NCI-H1417 (cell line): ENCODE results near the gene GSG1L.
"Not testable (repeated sequence)": the region's sequence is repeated elsewhere in the genome, so short reads cannot be mapped to it uniquely, and the experiment has no call there.

Source experiments
- DNase-seq, 3 experiments: peaks; one replicate each; lab custom pipeline; 2025; lab: John Stamatoyannopoulos, UW

Gene GSG1L

DNA sequence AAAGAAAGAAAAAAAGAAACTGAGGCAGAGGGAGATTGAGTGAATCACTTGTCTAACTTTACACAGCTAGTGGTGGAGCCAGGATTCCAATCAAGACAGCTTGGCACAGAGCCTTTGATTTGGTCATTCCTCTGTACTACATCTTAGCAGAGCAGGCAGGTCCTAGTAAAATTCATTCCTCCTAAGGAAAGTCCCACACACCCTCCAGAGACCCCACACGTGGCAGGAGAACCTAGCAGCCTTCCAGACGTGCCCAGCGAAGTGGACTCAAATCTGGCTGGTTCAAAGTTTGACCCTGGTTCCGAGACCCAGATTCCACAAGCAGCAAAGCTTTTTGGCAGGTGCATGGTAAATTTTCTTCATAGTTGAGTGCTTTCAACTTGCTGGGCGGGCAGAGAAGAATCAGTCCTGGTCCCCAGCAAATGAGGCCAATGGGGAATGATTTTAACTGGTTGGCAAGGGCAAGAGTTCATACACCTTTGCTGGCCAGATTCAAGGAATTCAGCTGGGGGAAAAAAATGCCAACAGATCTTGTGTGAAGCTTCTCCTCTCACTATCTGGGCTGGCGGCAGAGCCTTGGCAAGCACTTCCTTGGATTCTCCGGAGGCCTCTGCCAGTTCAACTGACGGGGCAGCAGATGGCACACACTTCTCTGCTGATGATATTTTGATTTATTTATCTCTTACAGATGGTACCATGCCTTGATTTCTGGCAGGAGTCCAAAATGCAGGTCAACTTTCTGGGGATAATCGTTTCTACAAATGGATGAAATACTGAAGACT, 82.4 kb downstream of the GSG1L start:
- DNase-seq = peak in 1 of 3 experiments; percentile 10

DNA sequence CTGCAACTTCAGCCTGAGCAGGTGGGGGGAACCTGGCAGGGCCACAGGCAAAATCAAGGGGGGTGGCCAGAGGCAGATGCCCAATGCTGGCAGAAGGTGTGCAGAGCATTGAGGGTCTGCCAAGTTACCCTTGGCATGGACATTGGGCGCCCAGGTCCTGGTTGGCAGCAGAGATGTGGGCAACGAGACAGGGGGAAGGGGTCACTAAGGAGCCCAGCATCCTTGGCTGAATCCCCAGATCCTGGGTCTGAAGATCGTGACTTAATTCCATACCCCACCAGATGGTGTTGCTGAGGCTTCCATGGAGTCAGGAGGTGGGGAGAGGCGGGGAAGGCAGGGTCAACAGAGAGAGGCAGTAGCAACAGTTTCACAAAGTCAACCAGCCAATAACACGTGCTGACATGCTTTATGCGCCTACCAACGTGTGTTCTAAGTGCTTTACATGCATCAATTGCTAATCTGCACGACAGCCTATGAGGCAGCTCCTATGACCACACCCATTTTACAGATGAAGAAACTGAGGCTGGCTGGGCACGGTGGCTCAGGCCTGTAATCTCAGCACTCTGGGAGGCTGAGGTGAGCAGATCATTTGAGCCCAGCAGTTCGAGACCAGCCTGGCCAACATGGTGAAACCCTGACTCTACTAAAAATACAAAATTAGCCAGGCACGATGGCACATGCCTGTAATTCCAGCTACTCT, 83.3 kb downstream of the GSG1L start:
- DNase-seq = no peak

GRCh38 chr16:27979668-27980067, 83.8 kb downstream of the GSG1L start:
- DNase-seq = not testable (repeated sequence)

GRCh38 chr16:27978876-27979275, 84.6 kb downstream of the GSG1L start:
- DNase-seq = no peak

DNA sequence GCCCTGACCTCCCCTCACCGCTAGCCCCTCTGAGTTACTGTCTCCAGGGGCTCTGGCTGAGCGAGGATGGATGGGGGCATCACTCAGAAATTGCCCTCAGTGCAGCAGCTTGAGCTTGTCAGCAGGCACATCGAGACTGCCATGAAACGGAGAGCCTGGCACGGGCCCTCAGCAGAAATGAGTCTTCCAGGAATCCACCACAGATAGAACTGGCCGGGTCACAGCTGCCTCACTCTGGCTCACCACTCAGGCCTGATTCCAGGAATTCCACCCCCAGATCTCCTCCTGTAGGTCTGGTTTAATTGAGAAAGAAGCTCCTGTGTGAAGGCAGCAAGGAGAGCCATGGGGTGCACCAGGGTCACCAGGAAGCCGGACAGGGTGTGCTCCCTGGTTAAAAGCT, 85.5 kb downstream of the GSG1L start:
- DNase-seq = no peak

GRCh38 chr16:27976990-27977389, 86.5 kb downstream of the GSG1L start:
- no peak for DNase-seq

DNA sequence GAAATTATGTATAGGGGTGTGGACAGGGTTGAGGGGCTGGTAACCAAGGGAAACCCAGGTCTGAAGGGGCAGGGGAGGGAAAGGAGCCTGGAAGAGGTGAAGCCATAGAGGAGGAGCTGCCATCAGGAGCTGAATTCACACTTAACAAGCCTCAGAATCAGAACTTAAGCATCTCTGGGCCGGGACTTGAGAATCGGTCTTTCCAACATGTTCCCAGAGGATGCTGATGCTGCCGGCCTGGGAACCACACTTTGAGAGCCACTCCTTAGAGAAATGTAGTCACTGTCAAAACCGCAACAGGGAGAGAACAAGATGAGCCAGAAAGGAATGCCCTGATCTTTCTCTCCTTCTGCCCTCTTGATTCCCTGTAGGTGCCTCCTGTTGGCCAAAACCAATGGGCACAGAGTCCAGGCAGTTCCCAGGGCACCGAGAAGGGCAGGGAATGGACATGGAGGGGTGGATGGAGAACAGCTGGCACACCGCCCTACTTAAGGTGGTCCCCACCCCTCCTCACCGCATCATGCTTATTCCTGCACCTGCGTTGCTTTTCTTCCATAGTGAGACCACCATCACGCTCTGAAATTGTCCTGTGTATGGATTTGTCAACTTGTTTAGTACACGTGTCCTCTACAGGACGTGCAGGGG, 88.5 kb downstream of the GSG1L start:
- no peak for DNase-seq

- peak in 1 of 3 experiments; percentile 10 for DNase-seq
Observed at GRCh38 chr16:27973678-27974077, 89.8 kb downstream of the GSG1L start.

GRCh38 chr16:27972500-27972899, 91.0 kb downstream of the GSG1L start:
- DNase-seq = peak; percentile 12 to 70 (median 28)

DNA sequence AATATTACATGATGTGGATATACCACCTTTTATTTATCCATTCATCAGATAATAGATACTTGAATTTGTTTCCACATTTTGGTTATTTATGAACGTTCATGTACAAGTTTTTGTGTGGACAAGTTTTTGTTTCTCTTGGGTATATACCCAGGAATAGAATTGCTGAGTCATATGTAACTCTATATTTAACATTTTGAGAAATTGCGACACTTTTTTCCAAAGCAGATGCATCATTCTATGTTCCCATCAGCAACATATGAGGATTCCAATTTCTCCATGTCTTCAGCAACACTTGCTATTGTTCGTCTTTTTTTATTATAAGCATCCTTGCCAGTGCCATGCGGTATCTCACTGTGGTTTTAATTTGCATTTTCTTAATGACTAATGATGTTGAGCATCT, 93.9 kb downstream of the GSG1L start:
- no peak for DNase-seq

- DNase-seq = no peak
Observed at GRCh38 chr16:27967169-27967568, 96.3 kb downstream of the GSG1L start.

DNA sequence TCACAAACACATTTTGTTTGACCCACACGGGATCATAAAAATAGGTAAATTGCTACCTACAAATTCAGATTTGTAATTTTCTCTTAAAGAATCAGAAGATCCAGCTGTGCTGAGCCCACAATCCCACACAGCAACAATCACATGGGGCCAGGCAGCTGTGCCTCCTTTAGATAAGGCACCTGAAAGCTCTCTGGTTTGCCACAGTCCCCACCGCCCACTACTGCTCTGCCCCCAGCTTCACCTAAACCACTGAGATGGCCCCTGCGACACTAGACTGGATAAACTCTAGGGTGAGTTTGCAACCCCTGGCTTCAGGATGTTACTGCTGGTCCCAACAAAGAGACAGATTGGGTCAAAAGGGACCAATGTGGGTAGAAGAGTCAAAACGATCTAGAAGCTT, 96.8 kb downstream of the GSG1L start:
- no peak for DNase-seq

- no peak for DNase-seq
Observed at GRCh38 chr16:27965801-27966200, 97.7 kb downstream of the GSG1L start.

- DNase-seq = no peak
Observed at GRCh38 chr16:27963471-27963965, 100.0 kb downstream of the GSG1L start.

- DNase-seq = no peak
Observed at GRCh38 chr16:27962197-27962596, 101.3 kb downstream of the GSG1L start.

DNA sequence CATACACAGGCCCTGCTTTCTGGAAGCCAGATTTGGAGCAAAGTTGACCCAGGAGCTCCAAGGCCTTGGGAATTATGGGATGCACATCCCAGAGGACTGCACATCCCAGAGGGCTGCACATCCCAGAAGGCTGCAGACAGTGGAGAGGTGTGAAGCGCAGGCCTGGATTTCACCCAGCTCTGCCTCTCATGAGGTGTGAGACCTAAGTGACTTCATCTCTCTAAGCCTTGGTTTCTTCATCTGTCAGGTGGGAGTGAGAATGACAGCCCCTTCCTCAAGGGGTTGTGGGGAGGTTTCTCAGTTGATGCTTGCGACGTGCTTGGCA, 102.3 kb downstream of the GSG1L start:
- DNase-seq = no peak

- no peak for DNase-seq
Observed at GRCh38 chr16:27960619-27961295, 102.8 kb downstream of the GSG1L start.

DNA sequence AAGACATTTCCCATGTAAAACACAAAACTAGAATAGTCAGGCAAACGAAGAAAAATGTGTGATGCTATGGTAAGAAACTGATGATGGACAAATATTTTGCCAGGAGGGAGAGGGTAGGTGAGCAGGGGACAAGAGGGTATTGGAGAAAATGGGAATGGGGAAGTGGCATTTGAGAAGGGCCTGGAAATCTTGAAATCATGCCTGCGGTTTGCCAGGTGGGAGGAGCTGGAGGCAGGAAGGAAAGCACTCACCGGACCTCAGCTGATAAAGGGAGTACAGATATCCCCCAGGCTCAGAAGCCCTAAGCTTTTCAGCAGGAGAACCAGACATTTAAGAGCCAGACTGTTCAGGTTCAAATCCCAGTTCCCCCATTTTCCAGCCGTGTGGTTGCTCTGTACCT, 103.6 kb downstream of the GSG1L start:
- no peak for DNase-seq

- DNase-seq = no peak
Observed at GRCh38 chr16:27954191-27954590, 109.3 kb downstream of the GSG1L start.

GRCh38 chr16:27952811-27953210, 110.7 kb downstream of the GSG1L start:
- no peak for DNase-seq

GRCh38 chr16:27951489-27952120, 111.9 kb downstream of the GSG1L start:
- no peak for DNase-seq
